ENCODE results near the gene NOL11.
"Not testable (repeated sequence)": the region's sequence is repeated elsewhere in the genome, so short reads cannot be mapped to it uniquely, and the experiment has no call there.

NOL11 gene

DNA sequence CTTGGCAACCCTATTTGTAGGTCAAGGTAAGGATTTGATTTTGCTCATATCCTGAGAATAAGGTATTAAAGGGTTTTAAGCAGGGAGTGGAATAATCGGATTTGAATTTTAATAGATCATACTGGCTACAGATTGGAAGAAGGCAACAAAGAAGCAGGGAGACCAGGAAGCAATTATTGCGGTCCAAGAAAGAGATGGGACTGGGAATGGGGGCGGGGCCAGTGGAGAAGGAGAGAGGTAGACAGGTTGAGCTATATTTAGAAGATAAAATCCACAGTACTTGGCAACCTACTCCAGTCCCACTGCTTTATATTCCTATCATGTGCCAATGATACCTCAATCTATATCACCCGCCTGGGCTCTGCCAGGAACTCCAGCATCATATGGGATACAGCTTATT is 5.8 kb upstream of the NOL11 start:
- DNase-seq = no peak

DNA sequence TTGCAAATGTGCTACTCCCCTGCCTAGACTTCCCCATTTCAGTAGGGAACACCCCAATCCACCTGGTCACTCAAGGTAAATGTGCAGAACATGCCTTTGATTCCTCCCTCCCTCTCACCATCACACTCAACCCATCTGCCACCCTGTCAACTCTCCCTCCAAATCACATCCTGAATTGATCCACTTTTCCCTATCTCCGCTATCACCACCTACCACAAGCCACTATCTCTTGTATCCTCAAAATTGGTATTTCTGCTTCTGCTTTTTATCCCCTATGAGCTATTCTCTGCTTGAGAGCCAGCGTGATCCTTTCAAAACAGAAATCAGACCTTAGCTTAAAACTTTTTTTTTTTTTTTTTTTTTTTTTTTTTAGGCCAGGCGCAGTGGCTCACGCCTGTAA is 5.4 kb upstream of the NOL11 start:
- no peak for DNase-seq

DNA sequence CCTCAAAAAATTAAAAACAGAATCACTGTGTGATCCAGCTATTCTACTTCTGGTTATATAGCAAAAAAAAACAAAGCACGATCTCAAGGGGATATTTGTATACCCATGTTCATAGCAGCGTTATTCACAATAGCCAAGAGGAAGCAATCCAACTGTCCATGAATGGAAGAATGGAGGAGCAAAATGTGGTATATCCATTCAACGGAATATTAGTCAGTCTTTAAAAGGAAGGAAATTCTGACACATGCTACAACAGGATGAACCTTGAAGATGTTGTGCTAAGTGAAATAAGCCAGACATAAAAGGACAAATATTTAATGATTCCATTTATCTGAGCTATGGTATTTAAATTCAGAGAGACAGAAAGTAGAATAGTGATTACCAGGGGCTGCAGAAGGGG is 4.6 kb upstream of the NOL11 start:
- no peak for DNase-seq

DNA sequence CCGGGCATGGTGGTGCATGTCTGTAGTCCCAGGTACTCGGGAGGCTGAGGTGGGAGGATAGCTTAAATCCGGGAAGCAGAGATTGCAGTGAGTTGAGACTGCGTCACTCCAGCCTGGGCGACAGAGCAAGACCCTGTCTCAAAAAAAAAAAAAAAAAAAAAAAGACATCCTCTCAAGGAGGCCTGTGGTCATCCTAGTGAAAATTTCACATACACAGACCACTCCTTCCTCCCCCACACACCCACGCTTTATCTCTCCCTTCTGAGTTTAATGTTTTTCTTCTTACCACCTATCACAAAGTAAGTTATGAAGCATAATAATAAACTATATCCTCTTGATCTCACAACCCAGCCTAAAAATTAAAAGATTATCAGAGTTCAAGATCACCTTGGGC is 1.3 kb upstream of the NOL11 start:
- DNase-seq = no peak

DNA sequence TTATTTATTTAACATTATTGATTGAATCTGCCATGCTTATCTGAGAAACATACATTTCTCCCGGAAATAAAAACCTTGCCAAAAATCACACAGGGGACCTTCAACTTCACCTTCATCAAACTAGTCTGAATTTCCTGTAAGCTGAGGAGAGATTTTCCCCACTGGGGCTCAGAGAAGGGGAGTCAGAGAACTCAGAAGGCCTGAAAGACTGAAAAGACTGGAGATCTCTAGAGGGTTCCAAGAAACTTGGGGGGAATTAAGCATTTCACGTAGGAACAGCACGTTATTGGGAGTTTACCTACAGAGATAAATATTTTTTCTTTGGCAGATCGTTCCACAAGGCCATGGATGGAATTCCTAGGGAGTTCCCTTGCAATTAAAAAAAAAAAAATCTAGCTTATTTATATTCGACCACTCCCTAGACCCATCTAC is 528 bp upstream of the NOL11 start:
- no peak for DNase-seq

DNA sequence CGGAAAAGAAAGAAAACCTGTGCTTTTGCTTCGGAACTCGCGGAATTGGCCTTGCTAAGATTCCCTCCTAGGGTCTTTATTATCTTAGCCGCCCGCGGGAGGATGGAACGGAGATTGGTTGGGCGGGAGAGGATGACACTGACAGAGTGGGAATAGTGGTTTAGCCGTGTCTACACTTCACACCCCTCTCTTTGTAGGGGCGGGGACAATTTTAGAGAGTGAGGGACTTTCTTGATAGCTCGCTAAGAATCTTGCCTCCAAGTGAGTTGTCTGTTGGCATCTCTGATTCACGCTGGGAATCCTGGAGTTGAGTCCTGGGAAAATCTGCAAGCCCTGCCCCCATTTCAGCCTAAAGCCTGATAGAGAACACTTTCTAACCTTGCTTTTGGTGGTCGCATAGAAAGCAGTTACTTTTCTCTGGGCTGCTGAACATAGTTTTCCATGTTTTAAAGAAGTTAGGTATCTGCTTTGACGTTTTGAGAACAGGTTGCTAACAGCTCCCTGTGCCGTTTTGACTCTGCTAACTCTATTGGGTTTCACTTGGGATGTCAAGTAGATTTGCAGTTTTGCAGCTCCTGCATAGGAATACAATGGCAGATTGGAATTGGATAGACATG is 697 bp downstream of the NOL11 start:
- no peak for DNase-seq

DNA sequence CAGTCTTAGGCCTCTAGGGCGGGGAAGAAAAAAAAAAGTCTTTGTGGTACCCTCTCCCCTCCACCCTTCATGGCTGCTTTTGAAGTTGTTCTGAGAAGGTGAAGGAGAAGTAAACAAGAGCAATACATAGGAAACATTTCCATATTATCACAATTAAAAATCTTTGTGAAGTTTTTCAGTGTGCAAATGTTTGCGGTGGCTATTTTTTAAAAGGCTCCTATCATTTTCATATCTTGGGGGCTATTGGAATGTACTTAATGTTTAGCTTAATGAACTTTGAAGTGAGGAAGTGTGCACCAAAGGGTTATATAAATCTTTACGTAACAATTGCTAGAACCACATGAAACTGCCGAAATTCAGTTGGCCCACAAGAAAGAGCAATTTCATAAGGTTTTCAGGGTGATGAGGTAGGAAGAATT is 7.6 kb downstream of the NOL11 start:
- no peak for DNase-seq

DNA sequence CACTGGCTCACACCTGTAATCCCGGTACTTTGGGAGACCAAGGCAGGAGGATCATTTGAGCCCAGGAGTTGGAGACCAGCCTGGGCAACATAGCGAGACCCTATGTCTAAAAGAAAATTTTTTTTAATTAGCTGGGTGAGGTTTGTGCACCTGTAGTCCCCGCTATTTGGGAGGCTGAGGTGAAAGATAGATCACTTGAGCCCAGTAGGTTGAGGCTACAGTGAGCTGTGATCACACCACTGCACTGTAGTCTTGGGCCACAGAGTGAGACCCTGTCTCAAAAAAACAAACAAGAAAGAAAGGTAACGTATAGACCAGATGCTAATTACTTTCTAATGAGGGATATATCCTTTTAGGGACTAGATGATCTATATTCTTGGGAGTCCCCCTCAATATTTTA is 8.1 kb downstream of the NOL11 start:
- DNase-seq = no peak

DNA sequence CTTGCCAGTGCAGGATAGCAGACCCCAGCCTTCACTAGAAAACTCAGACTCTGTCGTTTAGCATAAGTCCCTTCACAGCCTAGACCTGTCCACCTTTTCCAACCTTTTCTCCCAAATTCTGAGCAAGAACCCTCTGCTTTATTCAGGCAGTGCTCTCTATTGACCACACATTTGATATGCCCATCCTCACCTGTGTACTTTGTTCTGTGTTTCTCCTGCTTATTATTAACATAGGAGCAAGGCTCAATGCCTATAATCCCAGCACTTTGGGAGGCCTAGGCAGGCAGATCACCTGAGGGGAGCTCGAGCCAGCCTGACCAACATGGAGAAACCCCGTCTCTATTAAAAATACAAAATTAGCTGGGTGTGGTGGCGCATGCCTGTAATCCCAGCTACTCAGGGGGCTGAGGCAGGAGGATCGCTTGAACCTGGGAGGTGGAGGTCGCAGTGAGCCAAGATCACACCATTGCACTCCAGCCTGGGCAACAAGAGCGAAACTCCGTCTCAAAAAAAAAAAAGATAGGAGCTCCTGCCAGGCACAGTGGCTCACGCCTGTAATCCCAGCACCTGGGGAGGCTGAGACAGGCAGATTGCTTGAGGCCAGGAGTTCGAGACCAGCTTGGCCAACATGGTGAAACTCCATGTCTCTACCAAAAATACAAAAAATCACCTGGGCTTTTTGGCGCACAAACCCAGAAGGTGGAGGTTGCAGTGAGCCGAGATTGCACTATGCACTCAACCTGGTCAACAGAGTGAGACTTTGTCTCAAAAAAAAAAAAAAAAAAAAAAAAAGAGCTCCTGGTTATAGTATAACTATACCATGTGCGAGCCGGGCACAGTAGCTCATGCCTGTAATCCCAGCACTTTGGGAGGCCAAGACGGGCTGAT is 9.7 kb downstream of the NOL11 start:
- not testable (repeated sequence) for DNase-seq

DNA sequence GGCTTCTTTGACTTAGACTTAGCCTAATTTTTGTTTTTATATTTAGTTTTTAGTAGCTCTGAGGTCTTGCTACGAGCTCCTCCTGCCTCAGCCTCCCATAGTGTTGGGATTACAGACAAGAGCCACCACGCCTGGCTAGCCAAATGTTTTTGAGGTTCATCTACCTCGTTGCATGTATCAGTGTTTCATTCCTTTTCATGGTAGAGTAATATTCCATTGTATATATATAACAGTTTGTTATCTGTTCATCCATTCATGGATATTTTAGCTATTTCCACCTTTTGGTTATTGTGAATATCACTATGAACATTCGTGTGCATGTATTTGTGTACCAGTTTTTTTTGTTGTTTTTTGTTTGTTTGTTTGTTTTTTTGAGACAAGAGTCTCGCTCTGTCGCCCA is 12.2 kb downstream of the NOL11 start:
- no peak for DNase-seq

DNA sequence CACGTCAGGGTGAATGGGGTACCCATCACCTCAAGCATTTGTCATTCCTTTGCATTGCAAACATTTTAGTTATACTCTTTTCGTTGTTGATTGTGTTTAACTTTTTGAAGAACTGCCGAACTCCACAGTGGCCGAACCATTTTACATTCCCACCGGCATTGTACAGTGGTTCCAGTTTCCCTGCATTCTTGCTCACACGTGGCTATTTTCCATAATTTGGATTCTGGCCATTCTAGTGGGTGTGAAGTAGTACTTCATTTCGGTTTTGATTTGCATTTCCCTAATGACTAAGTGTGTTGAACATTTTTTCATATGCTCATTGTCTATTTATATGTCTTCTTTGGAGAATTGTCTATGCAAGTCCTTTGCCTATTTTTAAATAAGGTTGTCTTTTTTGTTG is 13.0 kb downstream of the NOL11 start:
- no peak for DNase-seq

DNA sequence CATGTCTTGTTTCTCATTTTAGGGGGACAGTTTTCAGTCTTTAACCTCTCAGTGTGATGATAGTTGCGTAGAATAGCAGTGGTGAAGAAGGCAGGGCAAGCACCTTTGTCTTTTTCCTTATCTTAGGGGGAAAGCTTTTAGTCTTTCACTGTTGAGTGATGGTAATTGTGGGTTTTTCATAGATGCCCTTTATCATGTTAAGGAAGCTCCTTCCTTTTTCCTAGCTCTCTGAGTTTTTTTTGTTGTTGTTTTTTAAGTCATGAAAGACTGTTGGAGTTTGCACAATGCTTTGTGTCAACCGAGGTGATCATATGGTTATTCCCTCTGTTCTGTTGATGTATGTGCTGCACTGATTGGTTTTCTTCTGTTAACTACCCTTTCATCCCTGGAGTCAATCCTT is 15.7 kb downstream of the NOL11 start:
- no peak for DNase-seq

DNA sequence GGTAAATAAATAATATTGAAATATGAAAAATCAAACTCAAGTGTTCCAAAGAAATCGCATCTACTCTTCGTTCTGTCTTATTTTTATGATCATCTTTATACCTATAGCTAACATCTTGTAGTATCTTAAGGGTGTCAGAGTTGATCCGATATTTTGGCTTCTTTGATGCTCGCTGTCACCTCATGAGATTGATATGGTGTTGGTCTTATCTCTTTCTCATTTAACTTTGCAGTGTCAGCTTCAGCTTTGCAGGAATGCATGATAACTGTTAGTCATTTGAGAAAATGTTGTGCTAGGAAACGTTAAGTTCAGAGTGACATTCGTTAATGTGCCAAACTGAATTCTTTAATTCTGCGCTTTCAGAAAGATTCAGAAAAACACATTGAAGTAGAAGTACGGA is 19.4 kb downstream of the NOL11 start:
- no peak for DNase-seq

DNA sequence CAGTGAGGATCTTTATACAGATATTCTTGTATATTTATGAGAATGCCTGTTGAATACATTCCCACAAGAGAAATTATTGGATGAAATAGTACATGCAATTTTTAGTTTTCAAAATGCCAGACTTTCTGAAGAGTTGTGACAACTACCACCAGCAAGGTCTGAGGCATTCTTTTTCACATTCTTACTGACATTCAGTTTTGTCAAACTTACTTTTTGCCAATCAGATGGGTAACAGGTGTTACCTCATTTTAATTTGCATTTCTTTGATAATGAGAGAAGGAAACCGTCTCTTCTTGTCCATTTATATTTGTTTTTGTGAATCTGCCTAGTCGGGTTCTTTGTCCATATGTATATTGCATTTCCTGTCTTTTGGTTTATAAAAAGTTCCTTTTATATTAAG is 24.3 kb downstream of the NOL11 start:
- no peak for DNase-seq

DNA sequence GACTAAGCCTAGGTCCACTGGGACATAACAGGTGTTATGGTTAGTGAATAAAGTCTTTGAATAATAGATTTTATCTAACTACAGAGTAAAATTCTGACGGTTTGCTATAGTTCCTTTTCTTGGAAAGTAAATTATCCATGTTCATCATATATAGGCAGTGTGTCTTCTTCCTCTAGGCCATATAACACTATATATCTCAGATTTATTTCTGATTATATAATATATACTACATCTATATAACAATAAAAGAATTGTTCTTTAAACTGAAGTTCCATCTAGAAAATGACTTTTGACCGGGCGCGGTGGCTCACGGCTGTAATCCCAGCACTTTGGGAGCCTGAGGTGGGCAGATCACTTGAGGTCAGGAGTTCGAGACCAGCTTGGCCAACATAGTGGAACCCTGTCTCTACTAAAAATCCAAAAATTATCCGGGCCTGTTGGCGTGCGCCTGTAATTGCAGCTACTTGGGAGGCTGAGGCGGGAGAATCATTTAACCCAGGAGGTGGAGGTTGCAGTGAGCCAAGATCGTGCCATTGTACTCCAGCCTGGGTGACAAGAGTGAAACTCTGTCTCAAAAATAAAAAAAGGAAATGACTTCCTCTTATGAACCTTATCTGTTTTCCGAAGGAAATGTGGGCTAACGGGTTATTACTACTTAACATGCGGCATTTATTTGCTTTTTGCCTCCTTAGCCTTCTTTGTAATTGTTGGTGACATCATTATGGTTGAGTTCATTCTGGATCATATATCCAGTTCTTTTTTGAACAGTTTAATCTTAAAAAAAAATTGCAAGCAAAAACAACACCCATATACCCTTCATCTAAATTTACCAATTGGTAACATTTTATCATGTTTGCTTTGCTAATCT is 29.2 kb downstream of the NOL11 start:
- no peak for DNase-seq

DNA sequence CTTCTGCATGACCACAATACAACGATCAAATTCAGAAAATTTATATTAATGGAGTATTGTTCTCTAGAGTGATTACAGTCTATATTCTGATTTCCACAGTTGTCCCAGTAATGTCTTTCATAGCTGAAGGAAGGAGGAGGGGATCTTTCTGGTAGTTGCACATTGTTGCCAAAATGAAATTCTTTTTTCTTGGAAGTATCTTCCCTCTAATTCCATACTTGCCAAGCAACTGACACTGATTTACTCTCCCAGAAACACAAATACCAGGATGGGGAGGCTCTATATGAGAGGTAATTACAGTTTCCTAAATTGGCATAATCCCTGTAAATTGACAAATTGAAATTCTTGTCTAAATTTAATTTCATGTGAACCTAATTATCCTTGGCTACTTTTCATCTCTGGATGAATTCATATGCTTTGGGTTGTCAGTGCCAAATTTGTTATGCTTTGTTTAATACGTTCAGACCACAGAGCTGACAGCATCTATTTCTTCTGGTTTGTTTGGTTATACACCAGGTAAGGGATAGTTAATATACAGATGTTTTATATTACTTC is 30.0 kb downstream of the NOL11 start:
- no peak for DNase-seq

DNA sequence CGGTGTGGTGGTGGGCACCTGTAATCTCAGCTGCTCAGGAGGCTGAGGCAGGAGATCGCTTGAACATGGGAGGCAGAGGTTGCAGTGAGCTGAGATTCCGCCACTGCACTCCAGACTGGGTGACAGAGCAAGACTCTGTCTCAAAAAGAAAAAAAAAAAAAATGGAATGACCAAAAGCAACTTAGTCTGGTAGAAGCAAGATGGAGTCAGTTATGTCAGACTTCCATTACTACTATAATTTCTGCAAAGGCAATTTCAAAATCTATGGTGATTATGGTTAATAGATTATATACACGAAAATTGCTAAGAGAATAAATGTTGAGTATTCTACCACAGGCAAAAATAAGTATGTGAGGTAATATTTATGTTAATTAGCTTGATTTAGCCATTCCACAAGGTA is 32.3 kb downstream of the NOL11 start:
- no peak for DNase-seq

DNA sequence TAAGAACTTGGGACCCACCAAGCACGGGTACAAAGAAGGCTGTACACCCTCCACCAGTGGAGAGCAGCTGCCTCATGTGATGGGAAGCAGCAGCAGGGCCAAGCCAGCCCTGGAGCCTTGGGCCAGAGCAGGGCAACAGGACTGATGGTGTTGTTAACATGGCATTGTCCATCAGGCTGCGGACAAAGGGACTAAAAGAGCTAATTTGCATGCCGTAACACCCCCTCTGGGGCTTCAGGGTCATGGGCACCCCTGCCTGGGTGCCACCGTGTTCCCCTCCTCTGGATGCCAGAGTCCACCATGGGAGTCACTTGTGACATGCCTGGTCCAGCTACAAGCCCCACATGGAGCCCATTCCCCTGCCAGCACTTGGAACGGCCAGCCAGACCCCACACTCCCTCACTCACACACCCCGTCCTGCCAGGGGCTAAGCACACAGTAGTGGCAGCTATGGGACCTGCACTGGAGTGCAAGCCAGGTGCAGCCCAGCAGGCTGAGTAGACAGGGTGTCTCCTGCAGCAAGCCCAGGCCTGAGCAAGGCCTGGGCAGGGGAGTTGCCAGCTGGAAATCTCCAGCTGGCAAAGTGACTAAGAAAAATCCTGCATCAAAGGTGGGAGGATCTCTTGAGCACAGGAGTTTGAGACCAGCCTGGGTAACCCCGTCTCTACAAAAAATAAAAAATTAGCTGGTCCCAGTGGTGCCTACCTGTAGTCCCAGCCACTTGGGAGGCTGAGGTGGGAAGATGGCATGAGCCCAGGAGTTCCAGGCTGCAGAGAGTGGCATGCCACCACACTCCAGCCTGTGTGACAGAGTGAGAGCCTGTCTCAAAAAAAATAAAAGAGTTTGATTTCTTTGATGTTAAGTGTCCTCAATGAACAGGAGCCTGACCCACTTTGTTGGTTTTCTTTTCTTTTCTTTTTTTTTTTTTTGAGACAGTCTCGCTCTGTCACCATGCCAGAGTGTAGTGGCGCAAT is 33.7 kb downstream of the NOL11 start:
- DNase-seq = peak; percentile 65

DNA sequence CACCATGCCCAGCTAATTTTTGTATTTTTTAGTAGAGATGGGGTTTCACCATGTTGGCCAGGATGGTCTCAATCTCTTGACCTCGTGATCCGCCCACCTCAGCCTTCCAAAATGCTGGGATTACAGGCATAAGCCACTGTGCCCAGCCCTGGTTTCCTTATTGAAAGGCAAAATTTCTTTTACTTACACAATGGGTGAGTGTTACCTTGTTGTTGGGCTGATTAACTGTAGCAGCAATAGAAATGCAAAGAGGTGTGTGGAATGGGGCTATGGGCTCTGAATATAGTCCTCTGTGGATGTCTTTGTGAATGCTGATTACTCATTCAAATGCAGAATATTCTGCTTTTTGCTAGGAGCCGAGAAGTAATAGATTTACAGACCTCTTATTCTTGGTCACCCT is 34.4 kb downstream of the NOL11 start:
- not testable (repeated sequence) for DNase-seq

DNA sequence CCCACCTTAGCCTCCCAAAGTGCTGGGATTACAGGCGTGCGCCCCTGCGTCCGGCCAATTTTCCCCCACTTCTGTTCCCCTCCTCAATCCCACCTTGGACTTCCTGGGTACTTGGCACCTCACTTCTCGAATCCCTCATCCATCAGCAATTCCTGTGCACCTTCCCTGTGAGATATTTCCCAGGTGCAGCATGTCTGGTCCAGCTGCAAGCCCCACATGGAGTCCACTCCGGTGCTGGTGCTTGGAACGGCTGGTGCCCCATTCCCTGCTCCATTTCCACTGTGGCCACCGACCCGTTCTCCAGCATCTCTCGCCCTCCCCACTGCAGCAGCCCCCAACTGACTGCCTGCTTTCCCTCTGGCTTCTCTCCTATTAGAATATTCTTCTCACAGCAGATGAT is 35.3 kb downstream of the NOL11 start:
- no peak for DNase-seq

DNA sequence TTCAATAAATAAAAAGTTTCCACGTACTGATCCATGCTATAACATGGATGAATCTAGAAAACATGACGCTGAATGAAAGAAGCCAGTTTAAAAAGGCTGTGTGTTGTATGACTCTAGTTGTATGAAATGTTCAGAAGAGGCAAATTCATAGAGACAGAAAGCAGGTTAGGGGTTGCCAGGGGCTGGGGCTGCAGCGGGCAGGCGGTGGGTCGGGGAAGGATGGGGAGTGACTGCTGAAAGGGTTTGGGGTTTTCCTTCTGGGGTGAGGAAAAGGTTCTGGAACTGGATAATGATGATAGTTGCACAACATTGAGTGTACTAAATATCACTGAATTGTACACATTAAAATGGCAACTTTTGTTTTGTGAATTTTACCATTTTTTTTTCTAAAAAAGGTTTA is 36.3 kb downstream of the NOL11 start:
- DNase-seq = no peak

DNA sequence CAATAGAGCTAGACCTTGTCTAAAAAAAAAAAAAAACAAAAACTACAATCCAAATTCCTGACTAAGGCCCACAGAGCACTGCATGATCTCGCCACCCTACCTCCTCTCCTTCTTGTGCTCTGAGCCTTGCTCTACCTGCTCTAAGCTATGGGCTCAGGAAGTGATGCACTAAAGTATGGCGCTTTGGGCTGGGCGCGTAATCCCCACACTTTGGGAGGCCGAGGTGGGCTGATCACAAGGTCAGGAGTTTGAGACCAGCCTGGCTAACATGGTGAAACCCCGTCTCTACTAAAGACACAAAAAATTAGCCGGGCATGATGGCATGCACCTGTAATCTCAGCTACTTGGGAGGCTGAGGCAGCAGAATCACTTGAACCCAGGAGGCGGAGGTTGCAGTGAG is 37.0 kb downstream of the NOL11 start:
- not testable (repeated sequence) for DNase-seq

Data from NCI-H2171 (cell line).